ENCODE measurements around the gene SLC48A1.
A peak's percentile ranks its signal among the peaks of the same experiment; 100 is the strongest.

The SLC48A1 gene

DNA sequence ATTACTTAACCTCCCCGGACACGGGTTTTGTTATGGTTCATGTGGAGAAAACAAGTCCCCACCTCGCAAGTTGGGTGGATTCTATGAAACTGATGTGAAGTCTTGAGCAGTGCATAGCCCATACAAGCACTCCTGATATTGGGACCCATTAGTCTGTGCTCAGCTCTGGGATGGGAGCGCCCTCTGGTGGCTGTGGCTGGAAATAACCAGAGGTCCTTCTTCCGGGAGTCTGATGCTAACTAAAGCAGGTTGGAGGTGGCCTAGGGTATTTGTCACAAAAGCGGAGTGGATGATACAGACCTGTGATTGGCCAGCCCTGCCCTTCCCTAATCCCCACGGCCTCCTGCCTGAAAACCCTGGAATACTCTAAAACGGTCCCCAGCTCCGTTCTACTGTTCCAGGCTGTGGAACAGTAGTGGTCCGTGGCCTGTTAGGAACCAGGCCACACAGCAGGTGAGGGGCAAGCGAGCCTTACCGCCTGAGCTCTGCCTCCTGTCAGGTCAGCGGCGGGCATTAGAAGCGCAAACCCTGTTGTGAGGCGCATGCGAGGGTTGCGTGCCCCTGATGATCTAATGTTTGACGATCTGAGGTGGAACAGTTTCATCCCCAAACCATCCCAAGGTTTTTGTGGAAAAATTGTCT lies 6.4 kb downstream of the SLC48A1 start:
- DNase-seq: peak; percentile 65

DNA sequence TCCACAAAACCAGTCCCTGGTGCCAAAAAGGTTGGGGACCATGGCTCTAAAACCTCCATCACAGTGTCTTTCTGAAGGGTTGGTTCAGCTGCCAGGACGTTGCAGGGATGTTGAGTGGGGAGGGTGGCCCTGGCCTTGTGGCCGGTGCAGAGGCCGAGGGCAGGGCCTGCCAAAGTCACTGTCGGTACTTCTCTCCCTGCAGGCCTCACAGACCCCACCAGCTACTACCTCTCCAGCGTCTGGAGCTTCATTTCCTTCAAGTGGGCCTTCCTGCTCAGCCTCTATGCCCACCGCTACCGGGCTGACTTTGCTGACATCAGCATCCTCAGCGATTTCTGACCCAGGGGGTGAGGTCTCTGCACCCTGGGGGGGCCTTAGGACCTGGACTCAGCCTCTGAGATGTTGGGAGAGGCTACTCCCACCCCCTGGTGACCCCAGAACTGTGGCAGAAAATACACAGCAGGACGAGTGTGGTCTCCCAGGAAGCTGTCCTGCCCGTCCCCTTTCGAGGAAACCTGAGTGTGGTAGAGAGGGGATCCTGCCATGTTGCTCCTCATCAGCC lies 7.0 kb downstream of the SLC48A1 start:
- no peak for DNase-seq

DNA sequence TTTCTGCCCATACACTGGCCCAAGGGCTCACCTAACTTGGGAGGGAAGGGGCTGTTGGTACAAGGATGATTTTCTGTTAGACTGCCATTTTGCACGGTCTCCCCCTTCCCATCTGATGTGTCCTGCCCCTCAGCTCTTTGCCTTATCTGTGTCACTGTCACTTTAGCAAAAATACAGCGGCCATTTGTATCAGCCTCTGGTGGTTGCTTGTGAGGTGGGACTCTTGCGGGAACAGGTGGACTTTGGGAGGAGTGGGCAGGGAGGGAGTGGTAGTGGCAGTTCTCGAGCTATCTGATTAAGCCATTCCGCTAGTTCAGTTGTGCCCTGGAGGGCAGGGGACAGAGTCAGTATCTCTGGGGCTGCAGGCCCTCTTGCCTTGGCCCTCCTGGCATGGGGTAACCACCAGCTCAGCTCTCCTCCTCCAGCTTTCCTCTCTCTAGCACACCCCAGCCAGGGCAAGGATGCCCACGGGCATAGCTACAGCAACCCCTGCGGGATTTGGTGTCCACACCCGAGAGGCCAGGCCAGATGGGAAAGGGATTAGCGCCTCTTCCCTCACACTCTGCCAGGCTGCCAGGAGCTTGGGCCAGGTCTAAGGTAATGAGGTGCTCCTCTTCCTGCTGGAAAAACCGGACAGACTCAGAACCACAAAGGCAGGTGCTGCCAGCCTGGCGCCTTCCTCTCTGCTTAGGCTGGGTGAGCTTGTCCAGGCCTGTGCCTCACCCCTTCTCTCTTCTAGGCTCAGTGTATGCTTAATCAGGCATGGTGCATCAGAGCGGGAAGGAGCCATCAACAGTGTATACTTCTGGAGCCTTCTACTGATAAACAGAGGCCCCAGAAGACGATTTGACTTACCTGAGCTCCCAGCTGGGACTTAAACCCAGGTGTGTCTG lies 8.7 kb downstream of the SLC48A1 start:
- no peak for DNase-seq

DNA sequence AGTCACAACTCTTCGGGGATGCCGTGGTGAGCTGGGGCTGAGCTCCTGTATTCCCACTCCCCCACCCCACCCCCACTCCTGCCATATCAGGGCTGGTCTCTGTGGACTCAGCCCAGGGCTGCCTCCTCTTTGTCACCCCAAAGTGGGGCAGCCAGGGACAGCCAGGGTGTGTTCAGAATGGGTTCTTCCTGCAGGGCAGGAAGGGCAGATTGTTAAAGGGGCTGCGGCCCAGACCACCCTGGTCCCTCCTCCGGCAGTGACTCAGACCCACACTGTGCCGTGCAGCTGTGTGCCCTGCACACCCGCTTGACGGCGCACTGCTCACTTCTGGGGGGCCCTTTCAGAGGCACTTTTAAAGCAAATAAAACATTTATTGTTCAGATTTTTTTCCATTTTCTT lies 9.3 kb downstream of the SLC48A1 start:
- no peak for DNase-seq

DNA sequence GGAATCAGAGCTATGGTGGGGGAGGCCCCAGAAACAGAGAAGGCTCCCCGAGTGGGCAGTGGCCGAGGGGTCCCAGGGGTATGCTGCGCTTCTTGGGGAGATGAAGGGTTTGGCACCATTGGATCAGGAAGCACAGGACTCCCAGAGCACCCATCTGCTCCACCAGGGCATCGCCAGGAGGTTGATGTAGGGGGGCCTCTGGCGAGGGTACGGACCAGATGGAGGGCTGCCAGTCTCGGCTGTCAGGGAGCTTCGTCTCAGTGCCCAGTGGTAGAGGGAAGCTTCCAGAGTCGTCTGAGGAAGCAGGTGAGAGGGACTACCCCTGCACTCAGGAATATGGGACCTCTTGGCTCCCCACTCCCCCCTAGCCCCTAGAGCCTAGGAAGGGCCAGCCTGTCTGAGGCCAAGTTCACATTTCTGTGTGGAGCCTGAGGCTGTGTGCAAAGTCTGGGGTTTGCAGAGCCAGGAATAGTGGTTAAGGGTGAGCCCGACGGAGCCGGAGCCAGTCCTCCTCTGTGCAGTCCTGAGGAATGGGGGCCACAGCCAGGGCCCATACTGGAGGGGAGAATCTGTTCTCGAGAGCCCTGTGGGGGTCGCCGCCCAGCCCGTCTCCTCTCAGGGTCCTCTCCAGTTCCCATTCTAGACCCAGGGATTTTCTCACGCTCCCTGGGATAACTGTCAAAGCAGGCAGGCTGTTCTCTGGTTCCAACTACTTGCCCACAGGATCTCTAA lies 10.2 kb downstream of the SLC48A1 start:
- DNase-seq: no peak

DNA sequence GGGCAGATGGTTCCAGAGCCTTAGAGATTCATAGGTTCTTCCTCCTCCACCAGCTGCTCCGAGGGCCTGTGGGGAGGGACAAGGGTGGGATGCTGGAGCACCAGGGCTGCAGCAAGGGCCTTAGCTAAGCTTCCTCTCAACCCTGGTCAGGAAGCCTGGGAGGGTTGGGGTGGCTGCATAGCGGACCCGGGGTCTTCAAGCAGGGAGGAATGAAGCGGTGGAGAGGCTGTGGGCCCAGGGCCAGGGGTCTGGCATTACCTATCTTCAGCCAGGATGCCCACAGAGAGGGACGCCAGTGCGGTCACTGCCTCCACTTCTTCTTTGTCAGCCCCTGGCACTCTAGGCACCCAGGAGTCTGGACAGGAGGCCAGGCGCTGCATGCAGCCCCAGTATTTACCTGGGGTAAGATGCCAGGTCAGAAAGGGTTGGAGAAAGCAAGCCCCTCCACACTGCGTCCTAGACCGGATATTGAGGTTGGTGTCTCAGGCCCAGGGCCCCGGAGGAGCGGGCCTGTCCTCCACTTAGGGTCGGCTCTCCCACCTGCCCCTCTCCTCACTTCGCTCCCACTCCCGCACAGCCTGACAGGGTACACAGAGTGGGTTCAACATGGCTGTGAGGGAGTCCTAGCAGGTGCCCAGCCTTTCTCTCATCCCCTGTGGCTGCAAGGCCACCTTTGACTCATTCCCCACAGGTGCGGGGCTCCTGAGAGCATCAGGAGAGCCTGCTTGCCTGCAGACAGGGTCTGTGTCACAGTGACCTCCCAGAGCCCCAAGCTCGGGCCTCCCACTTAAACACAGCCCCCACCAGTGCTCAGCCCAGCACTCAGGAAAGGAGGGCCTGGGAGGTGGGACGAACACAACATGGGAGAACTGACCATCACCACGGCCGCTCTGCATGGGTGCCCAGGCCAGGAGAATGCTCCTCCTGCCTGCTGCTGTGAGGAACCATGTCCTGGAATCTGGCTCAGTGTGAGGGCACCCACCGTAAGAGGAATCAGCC lies 11.1 kb downstream of the SLC48A1 start:
- DNase-seq: no peak

DNA sequence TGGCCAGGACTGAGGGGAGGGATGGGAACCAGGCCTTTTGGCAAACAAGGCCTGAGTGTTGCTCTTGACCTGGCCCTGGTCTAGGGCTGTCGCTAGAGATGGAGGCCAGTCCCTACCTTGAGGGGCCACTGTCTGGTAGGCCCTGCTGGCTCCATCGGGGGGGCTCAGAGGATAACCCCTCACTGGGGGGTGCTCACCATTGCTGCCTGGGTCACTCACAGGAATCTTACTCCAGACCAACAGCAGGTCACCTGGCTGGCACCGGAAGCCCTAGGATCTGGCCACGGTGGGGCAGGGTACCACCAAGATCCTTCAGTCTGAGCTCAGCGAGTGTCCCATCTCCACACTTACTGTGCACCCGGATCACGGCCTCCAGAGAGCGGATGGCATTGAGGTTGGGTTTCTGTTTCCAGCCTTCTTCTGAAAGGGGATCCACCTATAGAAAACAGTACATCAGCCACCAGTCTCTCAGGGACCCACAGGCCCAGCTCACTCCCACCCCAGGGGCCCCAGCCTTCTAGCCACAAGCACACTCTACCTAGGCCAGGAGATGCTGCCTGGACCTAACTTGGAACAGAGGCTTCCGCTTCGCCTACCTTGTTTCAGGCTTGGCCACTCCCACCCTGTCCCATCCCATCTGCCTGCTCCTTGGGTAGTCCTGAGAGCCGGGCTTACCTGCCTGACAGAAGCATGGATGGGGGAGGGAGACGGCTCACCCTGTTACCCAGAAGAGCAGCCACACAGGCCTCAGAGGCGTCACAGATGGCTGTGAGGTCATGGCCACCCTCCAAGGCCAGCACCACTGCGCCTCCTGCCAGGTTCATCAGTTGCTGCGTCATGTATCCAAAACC lies 12.2 kb downstream of the SLC48A1 start:
- no peak for DNase-seq

DNA sequence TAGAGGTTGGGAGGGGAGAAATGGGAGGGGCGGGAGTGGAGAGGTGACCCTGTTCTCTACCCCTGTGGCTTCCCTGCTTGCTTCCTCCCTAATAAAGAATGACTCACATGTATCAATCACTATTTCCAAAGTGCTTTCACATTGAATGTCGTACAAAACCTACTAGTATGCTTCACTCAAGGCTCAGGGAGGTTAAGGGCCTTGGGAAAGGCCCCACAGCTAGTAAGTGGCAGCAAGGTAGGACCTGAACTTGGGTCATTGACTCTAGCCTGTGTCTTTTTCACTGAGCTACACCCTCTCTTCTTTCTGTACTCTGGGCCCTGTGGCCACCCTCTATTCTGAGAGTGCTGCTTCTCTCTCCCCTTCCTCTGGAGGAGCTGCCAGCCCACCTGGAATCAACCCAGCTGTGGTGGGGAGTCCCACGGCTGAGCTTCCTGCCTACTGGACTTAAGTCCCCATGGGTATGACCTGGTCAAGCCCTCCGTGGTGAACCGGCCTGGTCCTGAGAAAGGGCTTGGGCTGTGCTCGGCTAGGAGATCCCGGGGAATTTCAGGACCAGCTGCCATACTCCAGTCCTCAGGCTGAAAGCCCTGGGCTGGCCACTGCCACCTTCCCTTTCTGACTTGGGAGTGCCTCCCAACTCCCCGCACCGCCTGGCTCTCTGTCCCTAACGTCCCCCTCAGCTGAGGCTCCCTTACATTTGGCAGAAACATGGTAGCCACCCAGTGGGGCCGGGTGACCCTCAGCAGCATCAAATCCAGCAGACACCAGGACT lies 13.0 kb downstream of the SLC48A1 start:
- DNase-seq: no peak

DNA sequence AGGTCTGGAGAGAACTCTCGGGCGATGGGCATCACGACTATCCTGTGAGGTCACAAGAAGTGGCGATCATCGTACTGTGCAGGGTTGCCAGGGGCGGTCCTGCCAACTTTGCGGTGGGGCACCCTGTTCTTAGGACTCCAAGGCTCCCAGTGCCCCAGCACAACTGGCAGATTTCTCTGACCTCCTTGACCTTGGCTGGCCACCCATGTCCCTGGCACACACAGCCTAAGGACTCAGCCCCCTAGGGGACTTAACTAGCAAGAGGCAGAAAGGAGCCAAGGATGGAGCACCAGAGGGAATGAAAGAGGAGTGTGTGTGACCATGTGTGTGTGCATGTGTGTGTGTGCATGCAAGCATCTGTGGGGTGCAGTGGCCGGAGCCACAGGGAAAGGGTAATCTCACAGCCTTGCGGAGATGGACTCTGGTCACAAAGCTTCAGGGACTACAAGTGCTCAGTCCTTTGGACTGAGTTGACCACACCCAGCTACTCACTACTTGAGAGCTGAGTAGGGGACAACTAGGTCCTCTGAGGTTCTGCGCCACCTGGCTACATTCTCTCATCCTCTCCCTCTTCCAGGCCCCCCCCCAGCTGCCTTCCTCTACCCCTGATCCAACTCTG lies 13.7 kb downstream of the SLC48A1 start:
- DNase-seq: no peak

DNA sequence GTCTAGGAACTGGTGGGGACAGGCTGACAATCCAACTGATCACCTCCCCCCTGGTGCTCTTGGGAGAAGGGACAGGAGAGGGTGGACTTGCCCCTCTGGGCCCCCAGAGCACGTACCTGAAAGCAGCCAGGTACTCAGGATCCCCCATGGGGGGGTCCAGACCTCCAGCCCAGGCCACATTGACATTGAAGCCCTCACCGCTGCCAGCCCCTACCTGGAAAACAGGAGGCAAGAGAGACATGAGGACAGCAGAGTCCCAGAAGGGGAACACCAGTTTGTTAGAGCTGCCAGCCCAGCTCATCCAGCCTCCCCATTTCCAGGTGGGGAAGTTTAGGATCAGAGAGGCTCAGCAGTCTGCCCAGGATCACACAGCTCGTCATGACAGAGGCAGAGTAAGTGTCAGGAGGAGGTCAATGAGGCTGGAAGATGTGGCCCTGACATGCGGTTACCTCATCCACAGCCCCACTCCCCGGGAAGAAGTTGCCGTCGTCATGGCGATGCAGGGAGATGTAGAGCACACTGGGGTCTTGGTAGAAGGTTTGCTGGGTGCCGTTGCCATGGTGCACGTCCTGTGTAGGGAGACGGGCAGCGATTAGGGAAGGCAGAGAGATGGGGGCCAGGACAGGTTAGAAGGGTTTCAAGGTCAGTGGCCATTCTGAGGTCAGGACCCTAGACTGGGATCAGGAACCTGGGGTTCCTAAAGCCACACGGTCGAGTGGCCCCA lies 14.7 kb downstream of the SLC48A1 start:
- DNase-seq: no peak

DNA sequence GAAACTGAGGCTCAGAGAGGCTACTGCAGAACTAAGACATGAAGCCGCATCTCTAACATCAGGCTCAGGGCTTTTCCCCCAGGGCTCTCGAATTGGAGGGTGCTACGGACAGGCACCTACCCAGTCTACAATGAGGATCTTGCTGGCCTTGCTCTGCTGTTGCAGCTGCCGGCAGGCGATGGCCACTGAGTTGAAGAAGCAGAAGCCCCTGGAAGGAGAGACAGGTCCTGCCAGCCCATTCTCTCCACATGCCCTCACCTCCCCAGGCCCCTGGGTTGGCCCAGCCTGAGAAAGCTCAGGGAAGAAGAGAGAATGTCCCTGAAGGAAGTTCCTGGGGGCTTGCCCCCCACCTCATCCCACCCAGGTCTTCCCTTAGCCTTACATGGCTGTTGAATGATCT lies 16.1 kb downstream of the SLC48A1 start:
- DNase-seq: no peak

DNA sequence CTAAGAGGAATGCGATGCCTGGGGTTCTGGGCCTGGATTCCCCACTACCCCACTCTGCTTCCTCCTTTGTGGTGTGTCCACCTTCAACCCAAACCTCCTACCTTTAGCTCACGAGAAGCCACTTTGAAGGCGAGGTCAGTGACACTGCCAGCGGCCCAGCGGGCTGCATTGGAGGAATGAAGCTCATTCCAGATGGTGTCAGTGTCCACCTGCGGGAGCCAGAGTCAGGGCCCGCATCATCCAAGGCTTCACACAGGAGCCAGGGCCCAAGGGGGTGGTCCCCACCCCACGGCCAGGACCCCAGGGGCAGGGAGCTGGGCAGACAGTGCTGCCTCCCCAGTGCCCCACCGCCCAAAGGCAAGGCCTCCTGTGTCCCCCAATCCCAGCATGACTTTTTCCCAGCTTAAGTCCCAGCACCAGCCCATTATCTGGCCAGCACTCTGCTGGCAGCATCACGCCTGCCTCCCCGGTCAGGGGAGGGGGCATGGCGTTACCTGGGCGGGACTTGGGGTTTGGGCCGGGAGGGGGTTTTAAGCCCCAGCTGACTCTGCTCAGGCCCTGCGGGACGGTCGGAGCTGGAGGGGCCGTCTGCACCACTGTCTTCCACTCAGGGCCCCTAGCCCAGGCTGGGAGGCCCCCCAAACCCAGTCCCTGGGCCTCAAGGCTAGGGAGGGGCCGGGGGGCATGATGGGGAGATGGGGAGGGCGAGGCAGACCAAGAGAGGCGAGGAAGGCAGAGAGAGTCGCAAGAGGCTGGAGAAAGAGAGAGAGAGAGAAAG lies 16.9 kb downstream of the SLC48A1 start:
- DNase-seq: no peak

DNA sequence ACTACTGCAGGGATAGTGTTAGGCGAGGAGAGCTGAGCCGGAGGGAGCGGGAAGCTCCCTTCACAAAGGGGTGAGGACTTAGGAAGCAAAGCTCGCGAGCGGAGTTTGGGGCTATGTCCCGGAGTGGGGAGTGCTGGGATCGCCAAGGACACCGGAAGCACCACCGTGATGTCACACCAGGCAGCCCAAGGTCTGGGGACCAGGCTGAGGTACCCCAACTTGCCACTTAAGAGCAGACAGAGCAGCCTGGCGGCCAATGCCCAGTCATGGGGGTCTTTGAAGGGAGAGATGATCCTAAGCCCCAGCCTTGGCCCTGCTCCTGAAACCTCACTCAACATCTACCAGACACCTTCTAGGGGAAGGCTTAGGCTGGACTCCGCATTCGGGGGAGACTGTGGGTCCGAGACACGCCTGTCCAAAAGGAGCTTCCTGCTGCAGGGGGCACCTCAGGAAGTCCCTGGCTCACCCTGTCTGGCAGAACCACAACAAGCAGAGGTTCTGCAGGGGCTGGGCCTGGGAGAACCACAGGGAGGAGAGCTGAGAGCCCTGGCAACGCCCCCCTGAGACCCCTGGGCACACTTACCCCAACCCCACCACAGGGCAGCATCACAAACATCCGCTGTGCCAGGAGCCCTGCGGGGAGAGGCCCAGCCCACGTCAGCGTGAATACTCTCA lies 17.8 kb downstream of the SLC48A1 start:
- no peak for DNase-seq

DNA sequence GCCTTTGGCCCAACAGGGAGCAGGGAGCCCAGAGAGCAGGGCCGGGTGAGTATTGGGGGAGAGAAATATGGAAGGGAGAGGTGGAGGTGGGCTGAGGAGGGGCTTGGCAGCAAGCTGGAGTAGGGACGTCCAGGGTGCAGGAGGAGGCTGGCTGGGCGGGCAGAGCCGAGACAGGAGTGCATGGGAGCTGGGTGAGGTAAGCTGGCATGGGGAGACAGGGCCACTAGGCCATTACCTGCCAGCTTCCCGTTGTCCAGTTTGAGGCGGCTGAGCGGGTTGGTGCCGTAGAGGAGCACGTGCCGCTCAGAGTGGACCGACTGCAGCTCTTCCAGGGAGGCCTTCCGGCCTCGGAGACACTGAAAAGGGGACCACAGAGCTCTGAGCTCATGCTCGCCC lies 18.3 kb downstream of the SLC48A1 start:
- DNase-seq: no peak

DNA sequence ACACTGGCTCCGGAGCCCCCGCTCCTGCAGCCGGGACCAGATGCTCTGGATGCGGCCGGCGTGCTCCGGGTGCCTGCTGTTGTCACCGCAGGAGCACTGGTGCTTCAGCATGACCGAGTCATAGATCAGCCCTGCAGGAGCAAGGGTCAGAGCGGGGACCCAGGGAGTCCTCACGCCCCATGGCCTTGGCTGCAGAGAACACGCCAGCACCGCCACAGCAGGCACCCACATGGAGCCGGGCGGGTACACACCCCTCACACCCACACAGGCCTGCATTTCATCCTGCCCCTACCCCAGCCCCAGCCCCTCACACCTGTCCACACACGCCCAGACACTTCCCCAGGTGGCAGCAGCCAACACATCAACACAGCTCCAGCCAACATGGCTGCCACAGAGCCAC lies 18.8 kb downstream of the SLC48A1 start:
- DNase-seq: no peak

DNA sequence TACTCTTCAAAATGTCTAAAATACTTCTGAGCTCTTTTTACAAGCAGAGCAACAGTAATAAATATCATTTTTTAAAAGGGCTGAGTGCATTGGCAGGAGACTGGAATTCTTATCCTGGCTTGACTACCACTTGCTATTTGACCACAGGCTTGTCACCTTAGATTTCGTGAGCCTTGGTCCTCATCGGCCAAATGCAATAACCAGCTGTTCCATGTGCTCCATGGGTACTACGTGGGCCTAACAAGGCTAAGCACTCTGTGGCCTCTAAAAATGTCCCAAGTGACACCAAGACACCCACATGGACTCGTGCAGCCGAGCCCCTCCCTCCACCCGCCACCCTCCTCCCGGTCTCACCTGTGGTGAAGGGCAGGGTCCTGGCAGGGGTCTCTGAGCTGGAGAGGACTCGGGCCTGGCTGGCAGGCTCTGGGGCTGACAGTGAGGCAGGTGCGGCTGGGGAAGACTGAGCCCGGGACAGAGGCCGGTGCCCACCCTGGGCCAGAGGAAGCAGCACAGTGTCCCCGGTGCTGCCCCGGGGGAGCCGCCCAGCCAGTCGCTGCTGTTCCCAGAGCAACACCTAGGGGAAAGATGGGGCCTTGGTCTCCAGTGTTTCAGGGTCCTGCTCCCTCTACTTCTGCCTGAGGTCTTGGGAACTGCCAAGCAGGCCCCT lies 20.1 kb downstream of the SLC48A1 start:
- DNase-seq: no peak

DNA sequence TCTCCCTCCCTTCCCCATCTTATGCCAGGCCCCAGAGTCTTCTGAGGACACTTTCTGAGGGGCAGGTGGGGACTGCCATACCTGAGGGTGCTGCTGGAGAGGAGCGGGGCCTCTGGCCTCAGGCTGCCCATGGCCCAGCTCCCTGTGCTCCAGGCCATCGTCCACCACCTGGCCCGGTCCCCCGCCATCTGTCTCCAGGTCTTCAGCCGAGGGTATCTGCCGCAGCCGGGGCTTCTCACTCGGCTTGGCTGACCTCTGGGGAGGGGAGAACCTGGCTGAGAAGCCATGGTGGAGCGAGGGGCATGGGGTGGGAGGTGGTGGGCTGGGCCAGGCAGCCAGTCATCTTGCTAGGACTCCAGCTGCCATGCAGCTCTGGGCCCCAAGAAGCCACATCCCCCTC lies 21.6 kb downstream of the SLC48A1 start:
- no peak for DNase-seq

Data from NCI-H1436 (cell line).